ENCODE results near the gene TNFRSF12A.
"Not testable (repeated sequence)": the region's sequence is repeated elsewhere in the genome, so short reads cannot be mapped to it uniquely, and the experiment has no call there.

The TNFRSF12A gene

GRCh38 chr16:3049921-3050481 is 29.8 kb downstream of the TNFRSF12A start:
- no peak for DNase-seq (ENCODE audit: low read depth, low spot score)

DNA sequence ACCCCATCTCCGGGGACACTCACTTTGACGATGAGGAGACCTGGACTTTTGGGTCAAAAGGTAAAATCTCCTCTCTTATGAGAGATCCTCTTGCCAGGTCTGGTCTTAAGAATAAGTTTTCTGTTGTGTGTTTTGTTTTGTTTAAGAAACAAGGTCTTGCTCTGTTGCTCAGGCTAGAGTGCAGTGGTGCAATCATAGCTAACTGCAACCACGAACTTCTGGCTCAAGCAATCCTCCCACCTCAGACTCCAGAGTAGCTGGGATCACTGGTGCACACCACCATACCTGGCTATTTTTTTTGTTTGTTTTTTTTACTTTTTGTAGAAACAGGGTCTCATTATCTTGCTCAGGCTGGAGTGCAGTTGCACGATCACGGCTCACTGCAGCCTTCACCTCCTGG is 30.3 kb downstream of the TNFRSF12A start:
- DNase-seq (ENCODE audit: low read depth, low spot score) = no peak

GRCh38 chr16:3051009-3051408 is 30.8 kb downstream of the TNFRSF12A start:
- no peak for DNase-seq (ENCODE audit: low read depth, low spot score)

DNA sequence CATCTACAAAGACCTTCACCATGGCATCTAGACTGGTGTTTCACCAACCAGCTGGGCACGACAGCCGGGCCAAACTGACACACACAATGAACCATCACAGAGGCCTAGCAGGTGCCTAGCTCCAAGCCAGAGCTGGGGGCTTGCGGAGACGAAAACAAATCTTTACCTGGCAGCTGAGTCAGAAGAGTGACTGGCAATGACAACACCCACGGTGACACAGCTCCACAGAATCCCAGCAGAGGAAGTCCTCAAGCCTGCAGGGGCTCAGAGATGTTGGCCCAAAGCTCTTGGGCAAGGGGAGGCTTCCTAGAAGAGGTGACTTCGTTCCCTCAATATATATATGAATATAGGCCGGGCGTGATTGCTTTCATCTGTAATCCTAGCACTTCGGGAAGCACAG is 31.3 kb downstream of the TNFRSF12A start:
- DNase-seq (ENCODE audit: low read depth, low spot score) = no peak

DNA sequence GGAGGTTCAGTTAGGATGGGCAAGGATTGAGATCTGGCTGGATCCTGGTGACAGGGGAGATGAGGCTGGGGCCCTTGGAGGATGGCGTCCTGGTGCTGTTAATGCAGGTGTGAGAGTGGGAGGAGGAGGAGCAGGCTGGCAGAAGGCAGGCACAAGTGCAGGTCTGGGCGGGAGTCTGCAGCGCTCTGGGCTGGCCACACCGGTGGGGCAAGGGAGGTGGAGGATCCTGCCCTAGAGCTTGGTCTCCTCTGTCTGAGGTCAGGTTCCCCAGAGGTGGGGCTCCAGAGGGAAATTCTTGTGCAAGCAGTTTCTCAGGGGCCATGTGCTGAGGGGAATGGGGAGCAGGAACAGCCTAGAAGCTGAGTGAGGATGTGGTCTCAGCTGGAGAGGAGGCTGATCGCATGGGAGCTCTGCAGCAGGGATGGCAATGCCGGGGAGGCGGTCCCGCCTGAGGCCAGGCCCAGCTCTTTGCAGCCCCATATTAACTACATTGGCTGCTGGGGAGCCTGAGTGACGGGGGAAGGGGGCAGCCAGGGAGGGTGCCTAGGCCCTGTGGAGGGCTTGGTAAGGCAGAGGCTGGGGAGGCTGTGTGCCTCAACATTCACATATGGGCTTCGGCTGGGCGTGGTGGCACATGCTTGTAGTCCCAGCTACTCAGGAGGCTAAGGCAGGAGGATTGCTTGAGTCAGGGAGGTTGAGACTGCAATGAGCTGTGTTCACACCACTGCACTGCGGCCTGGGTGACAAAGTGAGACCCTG is 32.6 kb downstream of the TNFRSF12A start:
- not testable (repeated sequence) for DNase-seq (ENCODE audit: low read depth, low spot score)

DNA sequence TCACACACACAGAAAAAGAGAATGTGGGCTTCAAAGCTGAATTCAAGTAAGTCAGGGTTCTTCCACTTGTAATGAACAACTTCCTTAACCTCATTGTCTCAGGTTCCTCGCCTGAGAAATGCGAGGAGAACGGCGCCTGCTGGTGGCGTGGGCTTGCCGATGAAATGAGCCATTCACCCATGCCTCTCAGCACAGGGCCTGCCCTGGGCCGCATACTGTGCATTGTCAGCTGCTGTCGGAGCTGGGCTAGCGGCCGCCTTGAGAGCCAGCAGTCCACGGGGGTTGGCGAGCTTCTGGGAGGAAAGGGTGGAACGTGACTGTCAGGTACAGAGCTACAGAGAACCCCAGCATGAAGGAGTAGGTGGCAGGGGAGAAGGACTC is 33.2 kb downstream of the TNFRSF12A start:
- not testable (repeated sequence) for DNase-seq (ENCODE audit: low read depth, low spot score)

DNA sequence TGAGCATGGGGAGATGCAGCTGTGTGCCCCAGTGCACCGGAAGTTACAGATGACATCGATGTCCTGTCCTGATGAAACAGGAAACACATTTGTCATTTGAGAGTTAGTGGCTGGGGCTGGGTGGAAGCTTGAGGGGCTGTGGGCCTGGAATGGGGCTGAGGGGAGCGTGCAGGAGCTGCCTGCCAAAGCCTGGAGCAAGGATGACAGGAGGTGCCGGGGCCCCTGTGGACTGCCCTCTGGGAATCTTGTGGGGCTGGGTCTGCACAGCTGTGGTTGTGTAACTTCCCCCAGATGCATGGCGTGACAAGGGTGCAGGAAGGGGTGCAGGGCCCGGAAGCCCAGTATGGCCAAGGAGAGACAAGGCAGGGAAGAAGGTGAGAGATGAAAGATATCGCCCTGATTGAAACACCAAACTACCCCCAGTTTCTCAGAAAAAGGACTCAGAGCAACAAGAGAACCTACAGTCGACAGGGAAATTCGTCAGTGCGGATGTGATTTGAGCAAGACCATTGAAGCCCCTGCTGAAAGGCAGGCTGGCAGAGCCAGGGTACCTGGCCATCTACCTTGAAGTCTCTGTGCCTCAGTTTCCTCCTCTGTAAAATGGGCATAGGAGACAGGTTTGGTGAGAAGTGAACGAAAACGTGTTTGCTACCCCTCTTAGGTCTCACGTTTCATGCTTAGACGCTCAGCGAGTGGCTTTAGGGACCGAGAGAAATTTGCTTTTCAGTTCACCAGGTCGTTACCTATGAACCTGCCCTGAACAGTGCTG is 35.0 kb downstream of the TNFRSF12A start:
- DNase-seq (ENCODE audit: low read depth, low spot score) = no peak

DNA sequence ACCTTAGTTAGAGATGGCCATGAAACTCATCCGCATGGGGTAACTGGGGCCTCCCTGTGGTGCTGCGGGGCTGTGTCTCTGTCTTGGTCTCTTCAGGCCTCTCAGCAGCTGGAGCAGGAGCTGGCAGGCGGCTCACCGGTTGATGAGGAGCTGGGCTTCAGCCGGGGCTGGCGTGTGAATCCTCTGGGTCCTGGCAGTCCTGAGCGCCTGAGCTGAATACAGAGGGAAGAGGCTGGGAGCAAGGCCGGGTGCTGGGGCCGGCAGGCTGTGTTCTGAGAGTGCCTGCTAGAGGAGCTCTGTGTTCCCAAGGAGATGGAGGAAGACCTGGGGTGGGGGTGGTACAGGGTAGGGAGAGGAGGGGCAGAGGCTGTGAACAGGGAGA is 35.6 kb downstream of the TNFRSF12A start:
- not testable (repeated sequence) for DNase-seq (ENCODE audit: low read depth, low spot score)

DNA sequence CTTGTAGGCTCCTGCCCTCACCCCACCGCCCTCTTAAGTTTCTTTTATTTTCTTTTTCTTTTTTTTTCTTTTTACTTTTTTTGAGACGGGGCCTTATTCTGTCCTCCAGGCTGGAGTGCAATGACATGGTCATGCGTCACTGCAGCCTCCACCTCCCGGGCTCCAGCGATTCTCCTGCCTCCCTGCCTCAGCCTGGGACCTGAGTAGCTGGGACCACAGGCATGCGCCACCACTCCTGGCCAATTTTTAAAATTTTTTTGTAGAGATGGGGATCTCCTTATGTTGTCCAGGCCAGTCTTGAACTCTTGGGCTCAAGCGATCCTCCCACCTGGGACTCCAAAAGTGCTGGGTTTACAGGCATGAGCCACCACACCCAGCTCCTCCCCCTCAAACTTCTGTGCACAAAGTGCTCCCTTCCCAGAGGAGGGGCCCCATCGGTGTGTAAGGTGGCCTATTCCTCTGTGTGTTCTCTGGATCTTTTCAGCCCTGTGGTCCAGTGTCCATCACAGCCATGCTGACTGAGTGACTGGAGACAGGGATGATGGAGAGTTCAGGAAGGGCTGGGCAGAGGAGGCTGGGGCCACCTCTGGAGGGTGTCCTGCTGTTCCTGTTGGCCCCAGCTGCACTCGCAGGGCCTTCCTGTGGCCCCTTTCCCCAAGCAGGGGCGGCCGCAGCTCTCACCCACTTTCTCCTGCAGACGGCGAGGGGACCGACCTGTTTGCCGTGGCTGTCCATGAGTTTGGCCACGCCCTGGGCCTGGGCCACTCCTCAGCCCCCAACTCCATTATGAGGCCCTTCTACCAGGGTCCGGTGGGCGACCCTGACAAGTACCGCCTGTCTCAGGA is 36.4 kb downstream of the TNFRSF12A start:
- no peak for DNase-seq (ENCODE audit: low read depth, low spot score)

DNA sequence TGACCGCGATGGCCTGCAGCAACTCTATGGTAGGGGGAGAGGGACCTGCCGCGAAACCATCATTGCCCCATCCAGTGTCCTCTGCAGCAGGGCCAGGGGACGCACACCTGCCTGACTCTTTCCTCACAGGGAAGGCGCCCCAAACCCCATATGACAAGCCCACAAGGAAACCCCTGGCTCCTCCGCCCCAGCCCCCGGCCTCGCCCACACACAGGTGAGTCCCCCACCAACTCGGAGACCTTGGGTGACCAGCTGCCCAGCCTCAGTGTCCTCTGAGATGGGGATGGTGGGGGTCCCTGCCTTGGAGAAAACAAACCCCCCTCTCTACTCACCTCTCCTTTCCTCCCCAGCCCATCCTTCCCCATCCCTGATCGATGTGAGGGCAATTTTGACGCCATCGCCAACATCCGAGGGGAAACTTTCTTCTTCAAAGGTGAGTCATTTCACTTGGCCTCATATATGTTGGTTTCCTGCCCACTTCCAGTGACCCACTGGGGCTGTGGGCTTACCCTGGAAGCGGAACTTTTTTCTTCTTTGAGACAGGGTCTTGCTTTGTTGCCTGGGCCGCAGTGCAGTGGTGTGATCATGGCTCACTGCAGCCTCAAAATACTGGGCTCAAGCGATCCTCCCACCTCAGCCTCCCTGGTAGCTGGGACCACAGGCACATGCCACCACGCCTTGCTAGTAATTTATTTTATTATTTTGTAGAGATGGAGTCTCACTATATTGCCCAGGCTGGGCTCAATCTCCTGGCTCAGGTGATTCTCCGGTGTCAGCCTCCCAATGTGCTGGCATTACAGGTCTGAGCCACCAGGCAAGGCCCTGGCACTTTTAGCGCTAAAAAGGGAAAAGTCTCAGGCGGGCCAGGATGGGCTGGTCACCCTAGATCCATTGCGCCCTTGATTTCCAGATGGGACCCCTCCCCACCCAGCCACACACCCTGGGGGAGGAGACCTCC is 37.3 kb downstream of the TNFRSF12A start:
- DNase-seq (ENCODE audit: low read depth, low spot score) = no peak

GRCh38 chr16:3058139-3059030 is 38.2 kb downstream of the TNFRSF12A start:
- DNase-seq (ENCODE audit: low read depth, low spot score) = no peak

DNA sequence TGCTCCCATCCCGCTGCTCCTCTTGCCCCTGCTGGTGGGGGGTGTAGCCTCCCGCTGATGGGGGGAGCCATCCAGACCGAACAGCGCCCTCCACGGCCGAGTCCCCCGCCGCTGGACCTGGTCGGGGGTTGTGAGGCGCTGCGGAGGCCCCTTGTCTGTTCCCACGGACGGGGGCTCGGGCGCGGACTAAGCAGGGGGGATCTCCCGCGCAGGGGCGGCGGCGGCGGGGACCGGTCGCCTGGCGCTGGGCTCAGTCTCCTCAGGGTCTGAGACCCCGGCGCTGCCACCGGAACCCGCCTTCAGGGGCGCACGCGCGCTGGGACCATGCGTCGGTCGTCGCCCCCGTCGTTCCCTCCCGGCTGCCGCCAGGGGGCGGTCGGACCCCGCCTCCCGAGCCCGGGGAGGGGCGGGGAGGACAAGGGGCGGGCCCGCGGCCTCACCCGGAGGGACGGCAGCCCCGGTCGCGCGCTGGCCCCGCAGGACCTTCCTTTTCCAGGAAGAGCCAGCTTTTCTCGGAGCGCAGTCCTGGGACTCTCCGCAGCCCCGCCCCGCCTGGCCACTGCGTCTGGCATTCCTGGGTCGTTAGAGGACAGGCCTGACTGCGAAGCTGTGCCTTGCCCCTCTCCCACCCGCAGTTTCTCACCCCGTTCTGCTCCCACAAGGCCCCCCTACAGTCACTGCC is 39.0 kb downstream of the TNFRSF12A start:
- peak; percentile 49 for DNase-seq (ENCODE audit: low read depth, low spot score)

DNA sequence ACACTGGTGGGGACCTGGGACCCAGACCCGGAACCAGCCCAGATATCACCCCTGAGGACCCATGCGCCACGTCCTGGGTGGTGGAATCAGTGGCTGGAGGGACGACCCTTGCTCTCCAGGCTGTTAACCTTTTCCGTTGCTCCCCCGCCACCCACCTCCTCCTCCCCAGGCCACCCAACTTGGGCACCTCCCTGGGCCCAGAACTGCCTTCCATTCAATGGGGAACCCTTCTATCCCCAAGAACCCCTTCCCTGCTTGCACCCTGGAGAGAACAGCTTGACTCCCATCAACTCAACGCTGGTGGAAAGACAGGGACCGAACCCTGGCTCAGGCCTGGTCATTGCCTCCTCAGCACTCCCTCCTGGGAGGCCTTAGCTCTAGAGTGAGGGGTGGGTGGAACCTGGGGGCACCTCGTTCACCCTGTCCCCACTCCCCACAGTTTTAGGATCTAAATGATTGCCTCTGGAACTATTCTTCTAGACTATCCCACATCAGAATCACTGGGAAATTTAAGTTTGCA is 39.6 kb downstream of the TNFRSF12A start:
- no peak for DNase-seq (ENCODE audit: low read depth, low spot score)

DNA sequence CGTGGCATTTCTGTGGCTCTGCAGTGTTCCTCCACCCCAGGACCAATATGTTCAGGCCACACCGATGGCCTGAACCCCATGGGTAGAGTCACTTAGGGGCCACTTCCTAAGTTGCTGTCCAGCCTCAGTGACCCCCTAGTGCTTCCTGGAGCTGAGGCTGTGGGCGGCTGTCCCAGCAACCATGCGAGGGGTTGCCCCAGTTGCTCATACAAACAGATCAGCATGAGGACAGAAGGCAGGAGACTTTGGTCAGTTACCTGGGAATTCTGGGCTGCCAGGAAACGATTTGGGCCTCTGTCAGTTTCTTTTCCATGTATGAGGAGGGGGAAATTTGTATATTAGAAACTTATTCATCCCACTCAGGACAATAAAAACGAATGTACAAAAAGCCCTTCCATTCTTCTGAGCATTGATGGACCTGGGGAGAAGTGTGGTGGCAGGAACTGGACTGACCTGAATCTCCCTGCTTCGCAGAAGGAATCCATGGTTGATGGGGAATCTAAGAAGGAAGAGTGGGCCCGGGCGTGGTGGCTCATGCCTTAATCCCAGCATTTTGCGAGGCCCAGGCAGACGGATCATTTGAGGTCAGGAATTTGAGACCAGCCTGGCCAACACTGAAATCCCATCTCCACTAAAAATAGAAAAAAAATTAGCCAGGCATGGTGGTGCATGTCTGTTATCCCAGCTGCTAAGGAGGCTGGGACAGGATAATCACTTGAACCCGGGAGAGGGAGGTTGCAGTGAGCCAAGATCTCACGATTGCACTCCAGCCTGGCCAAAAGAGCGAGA is 40.4 kb downstream of the TNFRSF12A start:
- no peak for DNase-seq (ENCODE audit: low read depth, low spot score)

DNA sequence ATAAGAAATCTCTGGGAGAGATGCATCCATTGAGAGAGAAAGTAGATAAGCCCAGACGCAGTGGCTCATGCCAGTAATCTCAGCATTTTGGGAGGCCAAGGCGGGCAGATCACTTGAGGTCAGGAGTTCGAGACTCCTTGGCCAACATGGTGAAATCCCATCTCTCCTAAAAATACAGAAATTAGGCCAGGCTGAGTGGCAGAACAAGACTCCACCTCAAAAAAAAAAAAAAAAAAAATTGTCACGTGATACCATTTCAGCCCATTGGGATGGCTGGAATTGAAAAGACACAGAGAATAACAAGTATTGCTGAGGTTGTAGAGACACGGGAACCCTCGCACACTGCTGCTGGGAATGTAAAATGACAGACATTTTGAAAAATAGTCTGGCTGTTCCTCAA is 42.4 kb downstream of the TNFRSF12A start:
- no peak for DNase-seq (ENCODE audit: low read depth, low spot score)

DNA sequence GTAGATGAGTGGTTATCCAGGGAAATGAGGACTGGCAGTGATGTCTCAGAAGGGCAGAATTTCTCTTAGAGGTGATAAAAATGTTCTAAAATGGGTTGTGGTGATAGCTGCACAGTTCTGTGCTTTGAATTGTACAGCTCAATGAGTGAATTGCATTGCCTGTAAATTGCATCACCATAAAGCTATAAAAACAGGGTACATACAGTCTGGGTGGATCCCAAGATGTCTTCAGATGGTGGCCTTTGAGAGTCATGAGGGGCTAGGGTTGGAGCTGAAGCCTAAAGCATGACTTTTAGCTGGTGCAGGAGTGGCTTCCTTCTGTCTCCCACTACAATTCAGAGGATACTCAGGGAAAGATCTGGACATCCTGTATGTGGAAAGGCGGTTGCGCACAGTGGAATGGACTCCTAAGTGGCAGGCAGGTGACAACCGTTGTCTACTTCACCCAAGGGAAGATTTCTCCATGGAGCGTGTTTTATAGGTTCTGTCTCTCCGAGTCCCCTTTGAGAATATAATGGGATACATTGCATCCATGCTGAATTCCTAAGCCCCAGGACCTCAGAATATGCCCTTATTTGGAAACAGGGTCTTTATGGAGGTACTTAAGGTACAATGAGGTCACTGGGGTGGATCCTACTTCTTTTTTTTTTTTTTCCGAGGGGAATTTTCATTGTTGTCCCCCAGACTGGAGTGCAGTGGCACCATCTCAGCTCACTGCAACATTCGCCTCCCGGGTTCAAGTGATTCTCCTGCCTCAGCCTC is 43.6 kb downstream of the TNFRSF12A start:
- DNase-seq (ENCODE audit: low read depth, low spot score) = no peak

DNA sequence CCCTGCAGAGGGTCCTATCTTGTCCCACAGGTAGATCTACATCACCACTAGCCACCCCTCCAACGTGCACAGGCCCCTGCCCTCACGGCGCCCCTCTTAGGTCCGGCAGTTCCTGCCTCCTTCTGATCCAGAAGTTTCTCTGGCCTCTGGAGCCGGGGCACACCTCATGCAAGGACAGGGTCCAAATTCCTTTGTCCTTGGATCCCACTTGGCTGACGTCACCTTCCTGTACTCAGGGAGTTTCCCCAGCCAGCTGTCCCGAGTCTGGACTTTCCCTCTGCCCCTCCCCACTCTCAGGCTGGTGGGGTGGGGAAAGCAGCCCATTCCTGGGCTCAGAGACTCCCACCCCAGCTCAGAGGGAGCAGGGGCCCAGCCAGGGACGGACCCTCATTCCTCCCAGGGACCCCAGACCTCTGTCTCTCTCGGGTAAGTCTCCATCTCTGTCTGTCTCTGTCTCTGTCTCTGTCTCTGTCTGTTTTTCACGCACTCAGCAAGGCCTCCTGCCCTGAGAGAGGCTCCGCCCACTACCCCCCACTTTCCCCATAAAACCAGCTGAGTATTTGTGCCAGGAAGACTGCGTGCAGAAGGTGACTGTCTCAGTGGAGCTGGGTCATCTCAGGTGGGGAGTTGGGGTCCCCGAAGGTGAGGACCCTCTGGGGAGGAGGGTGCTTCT is 45.0 kb downstream of the TNFRSF12A start, which contains the start of gene IL32:
IL32 (plus strand) TSS at position 572 of the 673 bp plus-strand sequence. CDS start 172 bp downstream, outside the sequence.
- no peak for DNase-seq (ENCODE audit: low read depth, low spot score)
